SK-N-SH treated with all-trans-retinoic acid at 6 μM for 48 hours (cell line): ENCODE results near the gene SAE1.

Source experiments
- ARNTL ChIP-seq: fragments of 450-650 bp; formaldehyde crosslinking; IDR thresholded peaks from 2 replicates; pipeline ENCODE4 v1.5.0; 2020; ENCODE audit warnings: low read depth, mild to moderate bottlenecking, moderate library complexity, borderline replicate concordance
- BACH2 ChIP-seq: fragments of 250-450 bp; sonication (Bioruptor Pico); IDR thresholded peaks from 2 replicates; pipeline ENCODE4 v1.9.0; 2021; ENCODE audit warnings: mild to moderate bottlenecking, borderline replicate concordance
- ESRRG ChIP-seq: fragments of 250-450 bp; sonication (Bioruptor Pico); IDR thresholded peaks from 2 replicates; pipeline ENCODE4 v1.6.1; 2021; ENCODE audit warnings: mild to moderate bottlenecking
- GLIS3 ChIP-seq: fragments of 250-450 bp; sonication (Bioruptor Pico); IDR thresholded peaks from 2 replicates; pipeline ENCODE4 v1.5.0; 2020; ENCODE audit warnings: mild to moderate bottlenecking, moderate library complexity
- RARB ChIP-seq: fragments of 250-450 bp; sonication (Bioruptor Pico); IDR thresholded peaks from 2 replicates; pipeline ENCODE4 v1.8.0; 2021; ENCODE audit warnings: mild to moderate bottlenecking, moderate library complexity
- TCF4 ChIP-seq: fragments of 250-450 bp; sonication (Bioruptor Pico); IDR thresholded peaks from 2 replicates; pipeline ENCODE4 v1.8.0; 2021; ENCODE audit warnings: mild to moderate bottlenecking, moderate library complexity, borderline replicate concordance
- ZC3H10 ChIP-seq: fragments of 250-450 bp; sonication (Bioruptor Pico); IDR thresholded peaks from 2 replicates; pipeline ENCODE4 v1.5.1; 2021; ENCODE audit warnings: mild to moderate bottlenecking, moderate library complexity
- ZFP3 ChIP-seq: fragments of 250-450 bp; sonication (Bioruptor Pico); IDR thresholded peaks from 2 replicates; pipeline ENCODE4 v1.5.0; 2020; ENCODE audit warnings: mild to moderate bottlenecking, moderate library complexity
- ZFP30 ChIP-seq: fragments of 450-650 bp; formaldehyde crosslinking; IDR thresholded peaks from 2 replicates; pipeline ENCODE4 v1.5.0; 2022; ENCODE audit warnings: mild to moderate bottlenecking, moderate library complexity
- ZNF70 ChIP-seq: fragments of 450-650 bp; formaldehyde crosslinking; IDR thresholded peaks from 2 replicates; pipeline ENCODE4 v1.5.0; 2020; ENCODE audit warnings: mild to moderate bottlenecking, moderate library complexity
- ZNF8 ChIP-seq: fragments of 450-650 bp; formaldehyde crosslinking; IDR thresholded peaks from 2 replicates; pipeline ENCODE4 v1.5.0; 2020; ENCODE audit warnings: mild to moderate bottlenecking, moderate library complexity
- TF ChIP-seq, protein P1 (sequence below): fragments of 250-450 bp; sonication (Bioruptor Pico); IDR thresholded peaks from 2 replicates; pipeline ENCODE4 v1.5.1; 2021; ENCODE audit warnings: mild to moderate bottlenecking, moderate library complexity
- TF ChIP-seq, protein P2 (sequence below): fragments of 250-450 bp; sonication (Bioruptor Pico); IDR thresholded peaks from 2 replicates; pipeline ENCODE4 v1.8.0; 2020; ENCODE audit warnings: mild to moderate bottlenecking, moderate library complexity, borderline replicate concordance

DNA sequence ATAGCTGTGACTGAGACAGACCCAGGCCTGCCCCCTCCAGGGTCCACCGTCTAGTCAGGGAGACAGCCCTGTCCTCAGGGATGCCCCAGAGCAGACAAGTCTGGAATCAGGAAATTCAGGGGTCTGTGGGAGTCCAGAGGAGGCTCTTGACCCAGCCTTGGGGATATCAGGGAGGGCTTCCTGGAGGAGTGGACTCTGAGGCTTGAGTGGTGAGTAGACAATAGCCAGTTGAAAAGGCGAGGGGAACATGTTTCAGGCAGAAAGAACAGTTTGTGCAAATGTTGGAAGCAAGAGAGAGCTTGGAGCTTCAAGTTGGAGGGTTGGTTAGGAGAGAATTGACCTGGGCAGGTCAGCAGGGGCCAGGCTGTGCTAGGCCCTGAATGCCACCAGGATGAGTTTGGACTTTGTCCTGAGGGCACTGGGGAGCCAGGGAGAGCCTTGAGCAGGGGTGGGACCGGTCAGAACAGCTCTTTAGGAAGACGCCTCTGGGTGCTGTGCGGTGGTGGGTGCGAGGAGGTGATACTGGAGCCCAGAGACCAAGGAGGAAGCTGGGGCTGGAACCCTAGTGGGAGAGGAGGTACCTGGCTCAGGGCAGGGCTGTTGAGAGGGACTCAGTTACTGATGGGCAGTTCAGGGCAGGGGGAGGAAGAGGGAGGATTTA lies 128.4 kb downstream of the SAE1 start:
- TF ChIP-seq ARNTL (CRISPR knock-in tag) = no peak
- TF ChIP-seq, protein P1, sequence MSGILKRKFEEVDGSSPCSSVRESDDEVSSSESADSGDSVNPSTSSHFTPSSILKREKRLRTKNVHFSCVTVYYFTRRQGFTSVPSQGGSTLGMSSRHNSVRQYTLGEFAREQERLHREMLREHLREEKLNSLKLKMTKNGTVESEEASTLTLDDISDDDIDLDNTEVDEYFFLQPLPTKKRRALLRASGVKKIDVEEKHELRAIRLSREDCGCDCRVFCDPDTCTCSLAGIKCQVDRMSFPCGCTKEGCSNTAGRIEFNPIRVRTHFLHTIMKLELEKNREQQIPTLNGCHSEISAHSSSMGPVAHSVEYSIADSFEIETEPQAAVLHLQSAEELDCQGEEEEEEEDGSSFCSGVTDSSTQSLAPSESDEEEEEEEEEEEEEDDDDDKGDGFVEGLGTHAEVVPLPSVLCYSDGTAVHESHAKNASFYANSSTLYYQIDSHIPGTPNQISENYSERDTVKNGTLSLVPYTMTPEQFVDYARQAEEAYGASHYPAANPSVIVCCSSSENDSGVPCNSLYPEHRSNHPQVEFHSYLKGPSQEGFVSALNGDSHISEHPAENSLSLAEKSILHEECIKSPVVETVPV (CRISPR knock-in tag) = no peak
- TF ChIP-seq, protein P2, sequence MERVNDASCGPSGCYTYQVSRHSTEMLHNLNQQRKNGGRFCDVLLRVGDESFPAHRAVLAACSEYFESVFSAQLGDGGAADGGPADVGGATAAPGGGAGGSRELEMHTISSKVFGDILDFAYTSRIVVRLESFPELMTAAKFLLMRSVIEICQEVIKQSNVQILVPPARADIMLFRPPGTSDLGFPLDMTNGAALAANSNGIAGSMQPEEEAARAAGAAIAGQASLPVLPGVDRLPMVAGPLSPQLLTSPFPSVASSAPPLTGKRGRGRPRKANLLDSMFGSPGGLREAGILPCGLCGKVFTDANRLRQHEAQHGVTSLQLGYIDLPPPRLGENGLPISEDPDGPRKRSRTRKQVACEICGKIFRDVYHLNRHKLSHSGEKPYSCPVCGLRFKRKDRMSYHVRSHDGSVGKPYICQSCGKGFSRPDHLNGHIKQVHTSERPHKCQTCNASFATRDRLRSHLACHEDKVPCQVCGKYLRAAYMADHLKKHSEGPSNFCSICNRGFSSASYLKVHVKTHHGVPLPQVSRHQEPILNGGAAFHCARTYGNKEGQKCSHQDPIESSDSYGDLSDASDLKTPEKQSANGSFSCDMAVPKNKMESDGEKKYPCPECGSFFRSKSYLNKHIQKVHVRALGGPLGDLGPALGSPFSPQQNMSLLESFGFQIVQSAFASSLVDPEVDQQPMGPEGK (CRISPR knock-in tag) = no peak
- TF ChIP-seq RARB (CRISPR knock-in tag) = no peak
- no peak for TF ChIP-seq ESRRG (CRISPR knock-in tag)
- TF ChIP-seq ZFP3 = no peak
- no peak for TF ChIP-seq ZNF8
- TF ChIP-seq ZC3H10 = no peak
- TF ChIP-seq TCF4 = no peak
- no peak for TF ChIP-seq ZFP30 (CRISPR knock-in tag)
- no peak for TF ChIP-seq GLIS3 (CRISPR knock-in tag)
- TF ChIP-seq BACH2 (CRISPR knock-in tag) = no peak
- no peak for TF ChIP-seq ZNF70 (CRISPR knock-in tag)
